ENCODE results near the gene NDUFA5.
A peak's percentile ranks its signal among the peaks of the same experiment; 100 is the strongest.
"Not testable (repeated sequence)": the region's sequence is repeated elsewhere in the genome, so short reads cannot be mapped to it uniquely, and the experiment has no call there.

Gene NDUFA5

DNA sequence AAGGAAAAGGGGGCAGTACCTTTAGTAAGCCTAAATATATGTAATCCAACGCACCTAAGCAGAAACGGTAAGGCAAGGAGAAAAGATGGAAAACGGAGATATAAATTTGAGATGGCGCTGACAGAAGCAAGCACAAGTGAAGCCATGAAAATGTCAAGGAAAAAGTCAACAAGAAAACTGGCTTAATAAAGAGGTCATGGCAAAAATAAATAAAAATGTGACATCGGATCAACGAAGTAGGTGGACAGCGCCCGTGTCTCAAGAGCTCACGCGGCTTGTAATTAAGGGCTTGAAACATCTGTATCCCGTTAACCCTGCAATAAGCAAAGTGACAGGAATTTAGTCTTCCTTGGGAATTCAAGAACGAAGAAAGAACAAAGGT is 611 bp downstream of the NDUFA5 start:
- TF ChIP-seq CTCF (IDR thresholded peaks at IDR 0.05; ENCODE audit: low read depth, low read length) = no peak

DNA sequence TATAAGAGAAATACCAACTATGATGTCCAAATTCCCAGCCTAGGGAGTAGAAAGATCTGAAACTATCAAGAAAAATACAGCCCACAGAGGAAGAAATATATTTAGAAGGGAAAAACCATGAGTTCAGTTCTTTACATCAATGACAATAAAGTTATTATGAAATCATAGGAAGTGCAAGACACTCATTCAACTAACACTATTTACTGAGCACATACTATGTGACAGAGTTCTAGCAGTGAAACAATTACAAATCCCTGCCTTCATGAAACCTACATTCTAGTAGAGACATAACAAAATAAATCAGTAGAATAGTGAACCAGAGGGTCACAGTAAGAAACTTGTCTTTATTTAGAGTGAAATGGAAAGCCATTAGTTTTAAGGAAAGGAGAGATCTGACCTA is 2.1 kb downstream of the NDUFA5 start:
- no peak for TF ChIP-seq CTCF (IDR thresholded peaks at IDR 0.05; ENCODE audit: low read depth, low read length)
- no peak overlapping the region for H3K4me3 ChIP-seq (ENCODE audit: low read depth, low read length)

More for the DNA sequence above, 611 bp downstream of the NDUFA5 start:
- H3K4me3 ChIP-seq (ENCODE audit: low read depth, low read length) = peak overlapping the region; percentile 100

- TF ChIP-seq CTCF (IDR thresholded peaks at IDR 0.05; ENCODE audit: low read depth, low read length) = no peak
- no peak overlapping the region for H3K4me3 ChIP-seq (ENCODE audit: low read depth, low read length)
Measured at GRCh38 chr7:123553159-123553558, 4.5 kb downstream of the NDUFA5 start.

GRCh38 chr7:123552641-123553040 is 5.0 kb downstream of the NDUFA5 start:
- no peak overlapping the region for H3K4me3 ChIP-seq (ENCODE audit: low read depth, low read length)

GRCh38 chr7:123552134-123552533 is 5.5 kb downstream of the NDUFA5 start:
- not testable (repeated sequence) for H3K4me3 ChIP-seq (ENCODE audit: low read depth, low read length)

More at GRCh38 chr7:123552641-123553040, 5.0 kb downstream of the NDUFA5 start:
- TF ChIP-seq CTCF (IDR thresholded peaks at IDR 0.05; ENCODE audit: low read depth, low read length) = no peak

GRCh38 chr7:123548406-123548805 is 9.2 kb downstream of the NDUFA5 start:
- no peak for TF ChIP-seq CTCF (IDR thresholded peaks at IDR 0.05; ENCODE audit: low read depth, low read length)
- H3K4me3 ChIP-seq (ENCODE audit: low read depth, low read length) = no peak overlapping the region

GRCh38 chr7:123539871-123540270 is 17.7 kb downstream of the NDUFA5 start:
- TF ChIP-seq CTCF (IDR thresholded peaks at IDR 0.05; ENCODE audit: low read depth, low read length) = no peak

GRCh38 chr7:123538897-123539296 is 18.7 kb downstream of the NDUFA5 start:
- no peak for TF ChIP-seq CTCF (IDR thresholded peaks at IDR 0.05; ENCODE audit: low read depth, low read length)
- no peak overlapping the region for H3K4me3 ChIP-seq (ENCODE audit: low read depth, low read length)

More at GRCh38 chr7:123539871-123540270, 17.7 kb downstream of the NDUFA5 start:
- H3K4me3 ChIP-seq (ENCODE audit: low read depth, low read length) = no peak overlapping the region
